LNCAP (cell line): Measurements from ENCODE around the gene MAP4K1.

Experiments used
- CTCF ChIP-seq: fragments of 450-650 bp; IDR thresholded peaks from 2 replicates; pipeline ENCODE4 v1.5.1; 2017; ENCODE audit warnings: mild to moderate bottlenecking

MAP4K1 gene

GRCh38 chr19:38663156-38663651 lies 45.5 kb upstream of the MAP4K1 start:
- TF ChIP-seq CTCF: no peak

GRCh38 chr19:38662537-38663155 lies 44.9 kb upstream of the MAP4K1 start:
- no peak for TF ChIP-seq CTCF

- TF ChIP-seq CTCF: no peak
These were observed 44.2 kb upstream of the MAP4K1 start for GRCh38 chr19:38661996-38662395.

- TF ChIP-seq CTCF: no peak
These were observed 43.4 kb upstream of the MAP4K1 start for GRCh38 chr19:38661136-38661535.

GRCh38 chr19:38660724-38661123 lies 43.0 kb upstream of the MAP4K1 start:
- TF ChIP-seq CTCF: no peak

GRCh38 chr19:38658462-38659306 lies 40.9 kb upstream of the MAP4K1 start:
- TF ChIP-seq CTCF: no peak

- TF ChIP-seq CTCF: no peak
These were observed 40.0 kb upstream of the MAP4K1 start for GRCh38 chr19:38657633-38658222.
